K562 (cell line): ENCODE measurements around the gene RBPJL. TPM values are rescaled to one million over a fixed set of nuclear protein-coding genes. Genes with fewer than 3 reads are reported as not detected.
A peak's percentile ranks its signal among the peaks of the same experiment; 100 is the strongest.

ENCODE experiments used
- CC2D1A ChIP-seq: fragments of 450-650 bp; IDR thresholded peaks from 2 replicates; pipeline ENCODE4 v1.6.1; 2017; ENCODE audit warnings: mild to moderate bottlenecking
- CTBP1 ChIP-seq: fragments of 450-650 bp; IDR thresholded peaks from 2 replicates; pipeline ENCODE4 v1.6.1; 2016; ENCODE audit warnings: borderline replicate concordance
- DLX4 ChIP-seq: fragments of 250-450 bp; sonication (Bioruptor Pico); IDR thresholded peaks from 2 replicates; pipeline ENCODE4 v1.6.1; 2021; ENCODE audit warnings: mild to moderate bottlenecking
- E2F4 ChIP-seq: sonication (generic); formaldehyde crosslinking; IDR thresholded peaks from 2 replicates; pipeline ENCODE4 v1.8.0; 2022; ENCODE audit warnings: mild to moderate bottlenecking, low read depth, missing genetic modification reagents
- EP400 ChIP-seq: fragments of 450-650 bp; IDR thresholded peaks from 2 replicates; pipeline ENCODE4 v1.6.1; 2017; ENCODE audit warnings: antibody characterized with exemption, mild to moderate bottlenecking, moderate library complexity
- GABPA ChIP-seq: fragments of 200-800 bp; sonication (Bioruptor generic); conservative IDR thresholded peaks from 2 replicates; pipeline ENCODE4 v1.6.1; 2016; ENCODE audit warnings: low read depth, missing genetic modification characterization, missing compliant biosample characterization
- GABPB2 ChIP-seq: fragments of 250-450 bp; sonication (Bioruptor Pico); conservative IDR thresholded peaks from 2 replicates; pipeline ENCODE4 v1.5.1; 2021; ENCODE audit warnings: mild to moderate bottlenecking
- GTF2A2 ChIP-seq: IDR thresholded peaks from 2 replicates; pipeline ENCODE4 v1.6.1; 2016; ENCODE audit warnings: mild to moderate bottlenecking, missing genetic modification characterization, missing compliant biosample characterization
- HCFC1 ChIP-seq: IDR thresholded peaks from 2 replicates; pipeline ENCODE4 v1.6.1; 2012; ENCODE audit warnings: low read depth, low read length, improper control_type of control experiment
- NEUROD1 ChIP-seq: fragments of 150-350 bp; IDR thresholded peaks from 2 replicates; pipeline ENCODE4 v1.6.1; 2014; ENCODE audit warnings: borderline replicate concordance, low read length, low read depth; ENCODE audit not compliant: partially characterized antibody
- NFATC3 ChIP-seq: fragments of 450-650 bp; IDR thresholded peaks from 2 replicates; pipeline ENCODE4 v1.6.1; 2017; ENCODE audit warnings: mild to moderate bottlenecking
- NFXL1 ChIP-seq: fragments of 450-650 bp; formaldehyde crosslinking; IDR thresholded peaks from 2 replicates; pipeline ENCODE4 v1.4.0; 2021; ENCODE audit warnings: mild to moderate bottlenecking
- RBM17 ChIP-seq: fragments of 200-400 bp; formaldehyde crosslinking; IDR thresholded peaks from 2 replicates; pipeline ENCODE4 v1.6.1; 2017; ENCODE audit warnings: low read depth, mild to moderate bottlenecking, low read length, borderline replicate concordance
- SRF ChIP-seq, 2 experiments: fragments of 250-450, 450-650 bp in 1 of 2; sonication (Bioruptor Pico) in 1 of 2; sonication (generic) in 1 of 2; formaldehyde crosslinking; IDR thresholded peaks; 2 replicates each; pipeline versions ENCODE4 v1.5.0 to v1.5.1; 2020 to 2022; ENCODE audit warnings: mild to moderate bottlenecking in 1 of 2, missing genetic modification reagents in 1 of 2
- TFAP4 ChIP-seq: sonication (generic); formaldehyde crosslinking; IDR thresholded peaks from 2 replicates; pipeline ENCODE4 v1.8.0; 2022; ENCODE audit warnings: missing genetic modification reagents, mild to moderate bottlenecking, moderate library complexity, borderline replicate concordance
- U2AF2 ChIP-seq: fragments of 200-400 bp; formaldehyde crosslinking; optimal IDR thresholded peaks from 2 replicates; pipeline ENCODE3; 2017; ENCODE audit warnings: low read depth, mild to moderate bottlenecking, low read length
- ZNF217 ChIP-seq: sonication (generic); formaldehyde crosslinking; IDR thresholded peaks from 2 replicates; pipeline ENCODE4 v1.8.0; 2022; ENCODE audit warnings: mild to moderate bottlenecking, missing genetic modification reagents
- polyA plus RNA-seq, 8 experiments: library from polyadenylated mRNA; depleted of rRNA in 4 of 8; stranded (reverse) in 5 of 8; unstranded in 3 of 8; fragments of >200 nt; fragmentation: Nextera tagmentation in 2 of 8; fragmentation: Illumina TruSeq in 1 of 8; extraction: Ambion mirVana in 2 of 8; extraction: Trizol in 1 of 8; gene quantifications; 2 replicates each; pipeline versions ENCODE4 v1.2.1 to v1.2.3, GENCODE V29; 2011 to 2014; ENCODE audit warnings: inconsistent platforms in 1 of 8, missing spikeins in 1 of 8
- total RNA-seq, 7 experiments: library from RNA; depleted of rRNA in 6 of 7; stranded (reverse); fragments of >200 nt in 6 of 7; fragmentation: Illumina TruSeq in 2 of 7; extraction: Trizol in 2 of 7; gene quantifications; 2 replicates each; pipeline versions ENCODE4 v1.2.1 to v1.2.3, GENCODE V29; 2011 to 2021; ENCODE audit warnings: low replicate concordance in 1 of 7
- TF ChIP-seq, protein P1 (sequence below), 2 experiments: fragments of 450-650 bp in 1 of 2; sonication (generic) in 1 of 2; formaldehyde crosslinking in 1 of 2; IDR thresholded peaks in 1 of 2; conservative IDR thresholded peaks in 1 of 2; 2 replicates each; pipeline versions ENCODE4 v1.6.1 to v1.8.1; 2016 to 2023; ENCODE audit warnings: mild to moderate bottlenecking in 2 of 2, moderate library complexity in 2 of 2, inconsistent platforms in 1 of 2, missing genetic modification reagents in 1 of 2
- TF ChIP-seq, protein P2 (sequence below): fragments of 450-650 bp; IDR thresholded peaks from 2 replicates; pipeline ENCODE4 v1.6.1; 2016; ENCODE audit warnings: mild to moderate bottlenecking
- TF ChIP-seq, protein P3 (sequence below): sonication (generic); formaldehyde crosslinking; IDR thresholded peaks from 2 replicates; pipeline ENCODE4 v1.8.0; 2023; ENCODE audit warnings: mild to moderate bottlenecking, missing genetic modification reagents

RBPJL gene
- total and polyA plus RNA-seq, 9 of the 15 experiments (the other 6 are each of a cell fraction or from before 2014, with no cell fraction given) = not detected

DNA sequence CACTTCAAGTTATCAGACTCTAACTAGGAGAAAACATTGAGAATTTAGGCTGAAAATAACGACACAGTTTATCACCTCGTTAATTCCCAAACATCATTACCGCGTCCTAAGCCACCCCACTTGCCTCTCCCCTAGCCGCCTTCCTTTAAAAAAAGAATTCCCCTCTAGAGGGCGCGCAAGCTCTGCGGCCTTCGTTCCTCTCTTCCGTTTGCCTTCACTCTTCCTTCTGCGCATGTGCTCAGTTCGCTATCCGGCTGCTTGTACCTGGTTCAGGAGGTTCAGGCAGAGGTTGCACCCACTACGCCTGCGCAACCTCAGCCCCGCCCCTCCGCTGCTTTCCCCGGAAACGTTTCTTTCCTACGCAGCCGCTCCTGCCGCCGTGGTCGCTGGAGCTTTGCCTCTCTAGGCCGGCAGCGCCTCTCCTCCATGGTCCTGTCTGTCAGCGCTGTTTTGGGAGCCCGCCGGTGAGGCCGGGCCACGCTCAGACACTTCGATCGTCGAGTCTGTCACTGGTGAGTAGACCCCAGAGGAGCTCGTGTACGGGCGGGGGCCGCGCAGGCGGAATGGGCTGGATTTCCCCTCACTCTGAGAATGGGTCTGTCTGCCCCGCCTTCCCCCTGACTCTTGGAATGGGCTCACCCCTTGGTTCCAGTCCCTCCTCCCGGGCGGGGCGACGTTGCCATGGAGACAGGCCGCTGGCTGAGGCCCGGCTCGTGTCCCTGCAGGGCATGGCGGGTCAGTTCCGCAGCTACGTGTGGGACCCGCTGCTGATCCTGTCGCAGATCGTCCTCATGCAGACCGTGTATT, 56.4 kb downstream of the RBPJL start, which contains the start of gene SYS1 (continued):
- TF ChIP-seq, protein P1, sequence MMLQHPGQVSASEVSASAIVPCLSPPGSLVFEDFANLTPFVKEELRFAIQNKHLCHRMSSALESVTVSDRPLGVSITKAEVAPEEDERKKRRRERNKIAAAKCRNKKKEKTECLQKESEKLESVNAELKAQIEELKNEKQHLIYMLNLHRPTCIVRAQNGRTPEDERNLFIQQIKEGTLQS (IDR thresholded peaks at IDR 0.05) = no peak
- TF ChIP-seq, protein P1 (CRISPR knock-in tag; conservative IDR thresholded peaks at IDR 0.05) = no peak
- no peak for TF ChIP-seq DLX4 (CRISPR knock-in tag)
- TF ChIP-seq HCFC1 = peak; percentile 81
- no peak for TF ChIP-seq GABPB2 (CRISPR knock-in tag)
- TF ChIP-seq ZNF217 (CRISPR knock-in tag) = no peak
- TF ChIP-seq NFATC3 = no peak
- TF ChIP-seq, protein P2, sequence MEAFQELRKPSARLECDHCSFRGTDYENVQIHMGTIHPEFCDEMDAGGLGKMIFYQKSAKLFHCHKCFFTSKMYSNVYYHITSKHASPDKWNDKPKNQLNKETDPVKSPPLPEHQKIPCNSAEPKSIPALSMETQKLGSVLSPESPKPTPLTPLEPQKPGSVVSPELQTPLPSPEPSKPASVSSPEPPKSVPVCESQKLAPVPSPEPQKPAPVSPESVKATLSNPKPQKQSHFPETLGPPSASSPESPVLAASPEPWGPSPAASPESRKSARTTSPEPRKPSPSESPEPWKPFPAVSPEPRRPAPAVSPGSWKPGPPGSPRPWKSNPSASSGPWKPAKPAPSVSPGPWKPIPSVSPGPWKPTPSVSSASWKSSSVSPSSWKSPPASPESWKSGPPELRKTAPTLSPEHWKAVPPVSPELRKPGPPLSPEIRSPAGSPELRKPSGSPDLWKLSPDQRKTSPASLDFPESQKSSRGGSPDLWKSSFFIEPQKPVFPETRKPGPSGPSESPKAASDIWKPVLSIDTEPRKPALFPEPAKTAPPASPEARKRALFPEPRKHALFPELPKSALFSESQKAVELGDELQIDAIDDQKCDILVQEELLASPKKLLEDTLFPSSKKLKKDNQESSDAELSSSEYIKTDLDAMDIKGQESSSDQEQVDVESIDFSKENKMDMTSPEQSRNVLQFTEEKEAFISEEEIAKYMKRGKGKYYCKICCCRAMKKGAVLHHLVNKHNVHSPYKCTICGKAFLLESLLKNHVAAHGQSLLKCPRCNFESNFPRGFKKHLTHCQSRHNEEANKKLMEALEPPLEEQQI = no peak
- TF ChIP-seq TFAP4 (CRISPR knock-in tag) = peak; percentile 90; the same call in 1 of the 2 replicates
- TF ChIP-seq GTF2A2 (tag) = no peak
- no peak for TF ChIP-seq E2F4 (CRISPR knock-in tag)
- no peak for TF ChIP-seq SRF (CRISPR knock-in tag; IDR thresholded peaks at IDR 0.05)
- TF ChIP-seq CC2D1A = no peak
- TF ChIP-seq NEUROD1 = peak; percentile 54
- TF ChIP-seq, protein P3, sequence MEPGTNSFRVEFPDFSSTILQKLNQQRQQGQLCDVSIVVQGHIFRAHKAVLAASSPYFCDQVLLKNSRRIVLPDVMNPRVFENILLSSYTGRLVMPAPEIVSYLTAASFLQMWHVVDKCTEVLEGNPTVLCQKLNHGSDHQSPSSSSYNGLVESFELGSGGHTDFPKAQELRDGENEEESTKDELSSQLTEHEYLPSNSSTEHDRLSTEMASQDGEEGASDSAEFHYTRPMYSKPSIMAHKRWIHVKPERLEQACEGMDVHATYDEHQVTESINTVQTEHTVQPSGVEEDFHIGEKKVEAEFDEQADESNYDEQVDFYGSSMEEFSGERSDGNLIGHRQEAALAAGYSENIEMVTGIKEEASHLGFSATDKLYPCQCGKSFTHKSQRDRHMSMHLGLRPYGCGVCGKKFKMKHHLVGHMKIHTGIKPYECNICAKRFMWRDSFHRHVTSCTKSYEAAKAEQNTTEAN (CRISPR knock-in tag) = 0 out of 2 replicates have a peak, but pooled peaks have one; percentile 2
- no peak for TF ChIP-seq RBM17
- TF ChIP-seq CTBP1 = peak; percentile 77; the same call in 1 of the 2 replicates
- TF ChIP-seq EP400 = peak; percentile 95
- TF ChIP-seq NFXL1 (CRISPR knock-in tag) = no peak
- TF ChIP-seq U2AF2 = no peak
- peak; percentile 95 for TF ChIP-seq GABPA (tag)
